Measurements from ENCODE around the gene TAOK2.
"Not testable (repeated sequence)": the region's sequence is repeated elsewhere in the genome, so short reads cannot be mapped to it uniquely, and the experiment has no call there.

TAOK2 gene

DNA sequence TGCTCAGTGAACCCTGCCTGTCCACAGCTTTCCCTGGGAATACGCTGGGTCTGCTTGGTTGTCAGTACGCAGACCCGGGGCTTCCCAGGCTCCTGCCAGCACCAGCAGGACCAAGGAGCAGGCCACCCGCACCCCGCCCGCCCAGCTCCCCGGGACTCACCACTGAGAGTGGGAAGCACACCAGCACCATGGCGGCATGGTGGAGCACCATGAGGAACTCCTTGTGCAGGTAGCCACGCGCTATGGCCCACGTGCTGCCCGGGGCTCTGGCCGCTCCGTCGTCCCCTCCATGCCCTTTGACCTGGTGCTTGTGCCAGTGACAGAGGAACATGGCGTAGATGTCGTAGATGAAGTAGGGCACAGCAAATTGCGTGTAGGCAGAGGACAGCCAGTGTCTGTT is 52.8 kb downstream of the TAOK2 start:
- DNase-seq, result no peak

DNA sequence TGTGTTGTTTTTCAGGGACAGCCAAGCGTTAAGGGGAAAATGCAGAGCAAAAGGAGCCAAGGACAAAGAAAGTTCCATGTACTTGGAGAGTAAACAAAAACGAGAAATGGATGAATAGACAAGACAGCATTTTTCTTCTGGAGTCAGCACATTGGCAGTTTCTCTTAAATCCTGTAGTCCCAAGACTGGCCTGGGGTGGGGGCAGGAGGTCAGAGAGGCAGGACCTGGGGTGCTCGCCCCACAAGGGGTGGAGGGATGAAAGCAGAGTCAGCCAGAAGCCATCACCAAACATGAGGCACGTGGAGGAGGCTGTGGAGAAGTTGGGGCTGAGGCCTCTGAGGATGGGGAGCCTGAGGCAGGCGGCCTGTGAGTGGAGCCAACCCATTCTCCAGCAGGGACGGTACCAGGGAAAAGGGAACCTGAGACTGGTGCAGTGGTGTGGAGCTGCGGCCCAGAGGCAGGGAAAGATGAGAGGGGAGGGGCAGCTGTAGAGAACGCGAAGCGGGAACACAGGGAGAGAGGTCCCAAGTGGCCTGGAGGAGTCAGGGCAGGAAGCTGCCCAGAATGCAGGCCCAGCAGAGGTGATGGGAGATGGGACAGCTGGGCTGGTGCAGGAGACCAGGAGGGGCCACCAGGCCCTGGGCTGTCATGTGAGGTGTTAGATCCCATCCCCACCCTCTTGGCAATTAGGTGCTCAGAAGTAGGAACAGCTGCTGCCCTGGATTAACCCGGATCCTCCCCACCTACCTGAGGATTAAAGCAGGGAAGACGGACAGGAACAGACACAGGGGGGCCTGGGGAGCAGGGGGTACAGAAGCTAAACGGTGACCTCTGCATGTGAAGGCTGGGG is 54.1 kb downstream of the TAOK2 start:
- no peak for DNase-seq

- DNase-seq, result no peak
Observed at GRCh38 chr16:30028438-30029076, 54.9 kb downstream of the TAOK2 start.

GRCh38 chr16:30030011-30030685 is 56.5 kb downstream of the TAOK2 start:
- DNase-seq, result no peak

DNA sequence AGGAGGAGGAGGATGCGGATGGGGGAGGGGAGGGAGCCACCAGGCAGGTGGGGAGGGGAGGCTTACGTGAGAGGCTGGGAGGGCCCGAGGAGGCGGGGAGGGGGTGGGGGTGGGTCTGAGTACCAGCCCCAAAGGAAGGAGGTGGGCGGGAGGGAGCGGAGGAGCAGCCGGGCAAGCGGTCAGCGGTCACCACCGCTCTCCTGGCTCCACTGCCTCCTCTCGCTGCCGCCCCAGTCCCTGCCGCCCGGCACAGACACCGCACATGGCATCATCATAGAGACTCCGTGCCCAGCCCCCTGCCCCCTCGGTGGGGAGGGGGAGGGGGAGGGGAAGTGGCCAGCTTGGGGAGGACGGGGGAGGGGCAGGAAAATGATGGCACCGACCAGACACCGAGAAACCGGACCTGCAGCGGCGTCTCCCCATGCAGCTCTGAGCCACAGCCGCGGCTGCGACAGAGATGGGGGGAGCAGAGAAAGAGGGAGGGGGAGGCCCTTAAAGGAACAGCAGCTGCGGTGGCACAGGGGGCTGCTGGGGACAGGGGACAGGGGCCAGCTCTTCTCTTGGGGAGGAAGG is 57.3 kb downstream of the TAOK2 start, which contains the start of gene TLCD3B:
TSS of gene TLCD3B (minus strand) at position 431 of the 573 bp plus-strand sequence. CDS start 744 bp downstream, outside the sequence.
- no peak for DNase-seq

DNA sequence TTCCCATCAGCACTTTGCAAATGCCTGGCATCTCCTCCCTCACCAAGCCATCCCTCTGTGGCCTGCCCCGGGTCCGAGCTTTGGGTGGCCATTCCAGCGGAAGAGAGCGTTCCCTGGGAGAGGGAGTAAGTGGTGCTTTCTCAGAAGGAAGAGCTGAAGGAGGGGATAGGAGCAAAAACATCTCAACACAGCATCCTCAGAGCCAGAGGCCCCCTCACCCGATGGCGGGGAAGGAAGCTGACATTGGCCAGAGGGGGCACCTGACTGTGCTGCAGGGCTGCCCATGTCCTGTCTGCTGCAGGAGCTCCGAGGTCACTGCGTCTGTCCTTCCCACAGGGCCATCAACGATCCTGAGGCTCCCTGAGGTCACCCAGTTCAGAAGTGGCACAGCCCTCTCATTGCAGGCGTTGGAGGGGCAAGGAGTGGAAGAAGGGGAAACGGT is 57.8 kb downstream of the TAOK2 start:
- DNase-seq, result no peak

DNA sequence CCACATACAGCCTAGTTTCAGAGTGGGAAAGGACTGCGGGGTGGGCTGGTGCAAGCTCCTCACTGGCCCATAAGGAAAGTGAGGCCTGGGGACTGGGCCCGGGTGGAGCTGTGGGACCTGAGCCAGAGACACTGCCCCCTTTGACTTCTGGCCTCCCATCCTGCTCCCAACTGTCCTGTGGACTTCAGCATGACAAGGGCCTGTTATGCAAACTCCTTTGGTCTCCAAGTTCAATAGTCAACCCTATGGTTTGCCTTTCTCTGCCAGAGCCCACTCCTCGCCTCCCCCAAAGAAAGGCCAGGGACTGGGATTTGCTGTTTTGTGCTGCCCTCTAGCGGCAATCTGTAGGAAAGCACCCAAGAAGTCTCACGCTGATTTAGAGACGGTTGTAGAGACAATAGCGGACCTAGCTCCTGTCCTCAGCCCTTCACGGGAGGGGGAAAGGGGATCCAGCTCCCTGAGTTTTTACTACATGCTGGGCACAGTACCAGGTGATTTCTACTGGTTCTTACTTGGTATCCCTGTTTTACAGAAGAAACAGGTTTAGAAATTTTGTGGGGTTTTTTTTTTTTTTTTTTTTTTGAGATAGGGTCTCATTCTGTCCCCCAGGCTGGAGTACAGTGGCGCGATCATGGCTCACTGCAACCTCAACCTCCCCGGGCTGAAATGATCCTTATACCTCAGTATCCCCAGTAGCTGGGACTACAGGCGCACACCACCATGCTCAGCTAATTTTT is 58.6 kb downstream of the TAOK2 start:
- peak; percentile 73 for DNase-seq

DNA sequence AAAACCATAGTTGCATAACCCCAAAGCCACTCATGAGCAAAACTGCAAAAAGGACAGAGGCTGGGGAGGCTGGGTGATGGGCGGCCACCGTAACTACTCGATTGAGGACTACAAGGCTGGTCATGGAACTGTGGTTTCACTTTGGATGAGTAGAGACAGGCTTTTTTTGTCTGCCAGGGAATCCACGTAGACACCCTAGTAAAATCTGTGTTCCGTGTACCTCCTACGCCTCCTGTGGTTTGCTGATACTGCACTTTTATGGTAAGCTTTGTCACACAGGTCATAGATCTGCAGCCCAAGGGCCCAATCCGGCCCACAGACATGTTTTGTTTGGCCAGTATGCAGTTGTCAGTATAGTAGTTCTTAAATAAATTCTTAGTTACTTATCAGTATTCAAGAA is 59.6 kb downstream of the TAOK2 start:
- DNase-seq, result no peak

DNA sequence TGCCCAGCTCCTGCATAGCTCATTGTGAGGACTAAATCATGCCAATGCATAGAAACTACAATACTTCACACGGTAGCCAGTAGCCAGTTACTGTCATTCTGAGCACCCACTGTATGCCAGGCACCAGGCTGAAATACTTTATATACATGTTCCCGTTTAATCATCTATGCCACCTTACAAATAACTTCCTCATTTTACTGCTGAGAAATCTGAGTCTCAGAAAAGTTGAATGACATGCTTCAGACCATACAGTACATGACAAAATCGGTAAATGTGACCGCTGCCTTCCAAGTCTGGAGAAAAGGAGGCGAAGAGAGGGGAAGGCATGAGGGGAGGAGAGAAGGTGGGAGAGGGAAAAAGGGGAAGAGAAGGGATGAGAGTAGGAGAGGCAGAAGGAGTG is 66.6 kb downstream of the TAOK2 start:
- DNase-seq, result no peak

DNA sequence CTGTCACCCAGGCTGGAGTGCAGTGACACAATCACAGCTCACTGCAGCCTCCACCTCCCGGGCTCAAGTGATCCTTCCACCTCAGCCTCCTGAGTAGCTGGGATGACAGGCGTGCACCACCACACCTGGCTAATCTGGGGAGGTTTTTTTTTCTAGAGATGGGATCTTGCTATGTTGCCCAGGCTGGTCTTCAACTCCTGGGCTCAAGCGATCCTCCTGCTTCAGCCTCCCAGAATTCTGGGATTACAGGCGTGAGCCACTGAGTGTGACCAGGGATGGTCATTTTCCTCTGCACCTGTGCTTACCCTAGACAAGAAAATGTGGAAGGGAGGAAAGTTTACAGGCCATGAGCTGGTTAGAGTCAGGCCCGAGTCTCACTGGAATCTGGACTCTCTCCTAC is 67.0 kb downstream of the TAOK2 start:
- not testable (repeated sequence) for DNase-seq

GRCh38 chr16:30041841-30042240 is 68.2 kb downstream of the TAOK2 start:
- peak; percentile 65 for DNase-seq

Measured in hematopoietic multipotent progenitor cell treated with erythropoietin and hydrocortisone succinate and interleukin-3 and kit ligand, for 8 days (in vitro differentiated cells).